SJSA1 (cell line): ENCODE data around the gene IQSEC1. TPM values are rescaled to one million over a fixed set of nuclear protein-coding genes. Genes with fewer than 3 reads are reported as not detected.

Source experiments
- DNase-seq, 2 experiments: peaks; one replicate each; pipeline ENCODE4 v3.0.0-alpha.2; 2015 to 2020; ENCODE audit warnings: low spot score in 2 of 2, low read depth in 1 of 2
- H3K27ac ChIP-seq: fragments of 250-450 bp; sonication (Bioruptor Pico); 2 replicates; pipeline ENCODE4 v1.5.1; 2020; ENCODE audit warnings: mild to moderate bottlenecking, moderate library complexity
- H3K27me3 ChIP-seq: fragments of 250-450 bp; sonication (Bioruptor Pico); replicated peaks from 2 replicates; pipeline ENCODE4 v1.5.1; 2020; ENCODE audit warnings: mild to moderate bottlenecking, moderate library complexity
- H3K36me3 ChIP-seq: fragments of 250-450 bp; sonication (Bioruptor Pico); 2 replicates; pipeline ENCODE4 v1.5.1; 2020; ENCODE audit warnings: mild to moderate bottlenecking
- H3K4me1 ChIP-seq: fragments of 250-450 bp; sonication (Bioruptor Pico); replicated peaks from 2 replicates; pipeline ENCODE4 v1.6.1; 2021; ENCODE audit warnings: mild to moderate bottlenecking
- H3K4me3 ChIP-seq: fragments of 250-450 bp; sonication (Bioruptor Pico); 2 replicates; pipeline ENCODE4 v1.5.1; 2020; ENCODE audit warnings: mild to moderate bottlenecking
- H3K9me3 ChIP-seq: fragments of 250-450 bp; sonication (Bioruptor Pico); replicated peaks from 2 replicates; pipeline ENCODE4 v1.5.1; 2020; ENCODE audit warnings: mild to moderate bottlenecking
- total RNA-seq: library from RNA; depleted of rRNA; stranded (reverse); fragments of >200 nt; shearing (Covaris generic); gene quantifications from 2 replicates; pipeline ENCODE4 v1.2.3, GENCODE V29; 2014

IQSEC1 gene
- total RNA-seq, 1 experiment from 2014 or later = 6.5 TPM

- Histone ChIP-seq H3K36me3 (no peaks in the 10 kb centered on the region), H3K4me3 (no peak overlapping the region), H3K4me1 (no peaks in the 10 kb centered on the region), H3K9me3 (no peaks in the 10 kb centered on the region), H3K27me3 (no peaks in the 10 kb centered on the region), H3K27ac (no peak overlapping the region)
- DNase-seq = no peak
Measured at GRCh38 chr3:12974334-12974733, 98.9 kb downstream of the IQSEC1 start.

DNA sequence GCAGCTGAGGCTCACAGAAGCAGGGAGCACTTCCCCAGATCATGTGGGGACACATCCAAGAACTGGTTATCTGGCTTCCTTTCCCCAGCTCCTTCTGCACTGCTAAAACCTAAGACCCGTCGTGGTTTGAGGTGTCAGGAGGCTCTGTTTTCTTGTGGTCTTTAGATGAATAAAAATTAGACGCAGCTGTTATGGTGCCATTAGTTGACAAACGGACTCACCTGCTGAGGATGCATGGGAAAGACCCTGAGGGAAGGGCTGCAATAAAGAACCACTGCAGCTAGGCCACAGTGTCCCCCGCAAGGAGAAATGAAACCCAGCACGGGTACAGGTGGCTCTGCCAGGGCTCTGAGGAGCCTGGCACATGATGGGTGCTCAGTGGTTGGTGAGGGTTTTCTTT lies 99.4 kb downstream of the IQSEC1 start:
- no peaks in the 10 kb centered on the region for H3K4me1 ChIP-seq
- H3K9me3 ChIP-seq = no peaks in the 10 kb centered on the region
- no peak overlapping the region for H3K27ac ChIP-seq
- no peak for DNase-seq
- H3K27me3 ChIP-seq = no peaks in the 10 kb centered on the region
- no peaks in the 10 kb centered on the region for H3K36me3 ChIP-seq
- H3K4me3 ChIP-seq = no peak overlapping the region

DNA sequence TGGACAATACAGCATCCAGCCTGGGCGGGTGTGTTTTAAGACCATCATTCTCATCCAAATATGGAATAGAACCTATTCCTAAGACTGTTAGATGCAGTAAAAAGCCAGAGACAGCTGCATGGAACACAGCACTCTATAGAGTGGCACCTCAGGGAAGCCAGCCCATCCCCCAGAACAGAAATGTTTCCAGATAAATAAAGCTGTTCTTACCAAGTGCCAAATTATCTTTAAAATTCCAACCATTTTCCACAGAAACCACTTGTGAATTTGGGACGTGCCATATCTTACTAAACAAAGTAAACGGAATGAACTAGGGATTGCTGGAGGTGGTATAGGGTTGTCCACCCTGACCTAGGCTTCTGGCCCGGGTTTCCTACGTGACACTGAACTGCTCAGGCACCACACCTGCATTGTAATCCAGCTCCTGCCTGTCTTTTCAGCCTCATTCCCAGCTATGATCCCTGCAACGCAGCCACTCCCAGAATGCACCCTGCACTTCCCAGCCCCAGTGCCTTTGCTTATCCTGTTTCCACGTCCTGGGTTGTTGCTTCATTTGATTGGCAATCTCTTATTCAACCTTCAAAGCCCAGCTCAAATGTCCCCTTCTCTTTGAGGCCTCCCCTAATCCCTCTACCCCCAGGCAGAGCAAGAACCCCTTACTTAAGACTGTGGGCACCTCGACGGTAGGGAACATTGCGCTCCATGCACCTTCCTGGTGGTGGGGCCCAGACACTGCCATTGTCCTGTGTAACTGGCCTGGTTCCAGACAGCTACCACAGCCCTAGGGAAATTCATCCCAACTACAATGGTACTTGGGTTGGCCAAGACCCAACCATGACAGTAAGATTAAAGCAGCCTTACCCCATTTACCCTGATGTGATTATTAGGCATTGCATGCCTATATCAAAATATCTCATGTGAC lies 100.2 kb downstream of the IQSEC1 start:
- Histone ChIP-seq H3K9me3 (no peaks in the 10 kb centered on the region), H3K27me3 (no peaks in the 10 kb centered on the region), H3K36me3 (no peaks in the 10 kb centered on the region), H3K4me1 (peaks cover 1% of the 10 kb centered on the region; the same call in 1 of the 2 replicates), H3K4me3 (no peak overlapping the region), H3K27ac (no peak overlapping the region)
- DNase-seq = no peak

DNA sequence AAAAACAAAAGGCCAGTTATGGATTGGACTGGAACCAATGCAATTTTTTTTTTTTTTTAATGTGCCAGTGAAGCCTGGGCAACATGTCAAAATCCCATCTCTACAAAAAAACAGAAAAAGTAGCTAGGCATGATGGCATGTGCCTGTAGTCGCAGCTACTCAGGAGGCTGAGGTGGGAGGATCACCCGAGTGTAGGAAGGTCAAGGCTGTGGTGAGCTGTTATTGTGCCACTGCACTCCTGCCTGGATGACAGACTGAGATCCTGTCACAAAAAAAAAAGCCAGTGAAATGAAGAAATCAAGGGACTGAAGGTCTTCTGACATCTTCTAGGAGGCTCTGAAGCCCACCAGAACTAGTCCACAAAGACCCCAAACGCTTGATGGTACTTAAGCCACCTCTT lies 101.2 kb downstream of the IQSEC1 start:
- H3K4me3 ChIP-seq = no peak overlapping the region
- H3K27ac ChIP-seq = no peak overlapping the region
- no peaks in the 10 kb centered on the region for H3K27me3 ChIP-seq
- H3K36me3 ChIP-seq = peaks cover 4% of the 10 kb centered on the region
- no peaks in the 10 kb centered on the region for H3K9me3 ChIP-seq
- no peak for DNase-seq
- peaks cover 4% of the 10 kb centered on the region; the same call in 1 of the 2 replicates for H3K4me1 ChIP-seq

GRCh38 chr3:12970684-12971083 lies 102.5 kb downstream of the IQSEC1 start:
- Histone ChIP-seq H3K27ac (no peak overlapping the region), H3K4me3 (no peak overlapping the region), H3K36me3 (peaks cover 4% of the 10 kb centered on the region), H3K27me3 (no peaks in the 10 kb centered on the region), H3K4me1 (peaks cover 4% of the 10 kb centered on the region; the same call in 1 of the 2 replicates), H3K9me3 (no peaks in the 10 kb centered on the region)
- DNase-seq = no peak

GRCh38 chr3:12969486-12969885 lies 103.7 kb downstream of the IQSEC1 start:
- H3K4me1 ChIP-seq = peaks cover 4% of the 10 kb centered on the region; the same call in 1 of the 2 replicates

DNA sequence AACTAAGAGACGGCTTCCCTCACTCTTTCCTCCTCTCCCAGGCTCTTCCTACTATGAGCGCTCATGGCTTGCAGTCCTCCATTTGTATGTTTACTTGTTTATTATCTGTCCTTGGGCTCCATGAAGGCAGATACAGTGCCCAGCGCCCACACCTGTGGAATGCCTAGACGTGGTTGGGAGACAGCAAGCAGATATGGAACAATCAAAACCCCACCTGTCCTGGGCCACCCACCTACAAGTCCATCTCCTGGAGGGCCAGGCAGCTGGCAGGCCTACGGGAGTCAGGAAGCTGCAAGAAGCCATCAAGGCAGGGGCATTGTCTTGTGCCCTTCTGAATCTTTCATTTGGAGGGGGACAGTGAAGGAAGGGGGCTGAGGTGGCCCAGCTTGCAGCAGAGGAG lies 104.7 kb downstream of the IQSEC1 start:
- Histone ChIP-seq H3K27me3 (no peaks in the 10 kb centered on the region), H3K36me3 (peaks cover 4% of the 10 kb centered on the region), H3K9me3 (no peaks in the 10 kb centered on the region), H3K27ac (no peak overlapping the region), H3K4me1 (peaks cover 4% of the 10 kb centered on the region; the same call in 1 of the 2 replicates), H3K4me3 (no peak overlapping the region)
- DNase-seq = no peak

More at GRCh38 chr3:12969486-12969885, 103.7 kb downstream of the IQSEC1 start:
- Histone ChIP-seq H3K4me3 (no peak overlapping the region), H3K27ac (no peak overlapping the region), H3K9me3 (no peaks in the 10 kb centered on the region), H3K27me3 (no peaks in the 10 kb centered on the region), H3K36me3 (peaks cover 4% of the 10 kb centered on the region)
- DNase-seq = no peak

DNA sequence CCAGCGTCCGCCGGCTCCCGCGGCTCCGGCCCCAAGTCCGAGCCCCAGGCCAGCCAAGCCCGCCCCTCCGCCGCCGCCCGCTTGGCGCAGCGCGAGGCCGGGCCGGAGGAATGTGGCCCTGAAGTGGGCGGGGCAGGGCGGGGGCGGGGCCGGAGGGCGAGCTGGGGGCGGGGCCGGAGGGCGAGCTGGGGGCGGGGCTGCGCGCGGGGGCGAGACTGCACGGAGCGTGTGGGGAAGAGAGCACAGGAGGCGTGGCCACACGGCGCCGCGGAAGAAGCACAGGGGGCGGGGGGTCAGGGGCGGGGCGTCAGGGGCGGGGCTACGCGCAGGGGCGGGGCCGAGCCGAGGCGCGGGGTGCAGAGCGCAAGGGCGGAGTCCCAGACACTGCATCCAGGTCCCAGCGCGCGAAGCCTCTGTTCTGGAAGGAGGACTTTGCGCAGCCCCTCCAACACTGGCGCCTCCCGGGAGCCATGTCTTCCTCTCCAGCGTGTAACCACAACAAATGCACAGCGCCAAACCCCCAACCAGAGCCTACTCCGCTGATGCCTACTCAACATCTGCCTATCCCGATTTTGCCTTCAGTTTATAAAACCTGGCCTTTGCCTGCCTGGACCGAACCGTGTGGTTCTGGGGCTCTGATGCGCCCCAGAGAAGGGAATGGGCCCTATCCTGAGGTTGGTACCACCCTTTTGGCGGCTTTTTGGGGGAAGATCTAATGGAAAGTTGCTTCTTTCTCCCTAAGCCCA lies 105.5 kb downstream of the IQSEC1 start:
- H3K4me3 ChIP-seq = peak overlapping the region; percentile 96
- DNase-seq = peak; percentile 45 to 86
- H3K4me1 ChIP-seq = peaks cover 4% of the 10 kb centered on the region; the same call in 1 of the 2 replicates
- H3K36me3 ChIP-seq = peaks cover 4% of the 10 kb centered on the region
- no peaks in the 10 kb centered on the region for H3K9me3 ChIP-seq
- H3K27ac ChIP-seq = peak overlapping the region; percentile 68
- no peaks in the 10 kb centered on the region for H3K27me3 ChIP-seq

DNA sequence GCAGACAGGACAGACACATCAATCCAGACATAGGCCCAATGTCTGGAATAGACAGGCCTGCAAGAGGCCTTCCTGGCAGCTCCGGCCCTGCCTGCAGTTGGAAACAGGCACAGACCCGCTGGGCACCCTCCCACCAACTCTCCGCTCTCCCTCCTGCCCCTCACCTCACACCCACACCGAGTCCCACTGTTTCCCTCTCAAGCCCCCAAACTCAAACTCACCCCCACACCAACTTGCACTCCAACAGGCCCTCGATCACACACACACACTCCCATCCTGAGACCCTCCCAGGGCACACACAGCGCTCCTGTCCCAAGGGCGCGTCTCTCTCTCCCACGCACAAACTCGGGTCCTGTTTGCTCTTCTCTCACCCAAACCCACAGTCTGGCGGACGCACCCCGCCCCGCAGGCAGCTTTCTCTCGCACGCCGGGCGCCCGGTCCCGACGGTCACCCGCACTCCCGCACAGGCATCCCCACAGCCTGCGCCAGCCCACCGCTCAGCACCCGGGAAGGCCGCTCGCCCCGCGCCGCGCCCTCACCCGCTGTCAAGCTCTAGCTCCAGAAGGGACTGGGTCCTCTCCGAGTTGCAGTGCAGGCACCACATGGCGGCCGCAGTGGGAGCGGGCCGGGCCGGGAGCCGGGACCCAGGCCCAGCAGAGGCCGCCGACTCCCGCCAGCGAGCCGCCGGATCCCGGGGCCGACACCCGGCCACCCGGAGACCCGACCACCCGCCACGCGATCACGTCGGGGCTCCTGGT lies 106.2 kb downstream of the IQSEC1 start:
- Histone ChIP-seq H3K27ac (peak overlapping the region; percentile 68), H3K4me1 (peaks cover 4% of the 10 kb centered on the region; the same call in 1 of the 2 replicates)
- peak in 1 of 2 experiments; percentile 52 for DNase-seq

DNA sequence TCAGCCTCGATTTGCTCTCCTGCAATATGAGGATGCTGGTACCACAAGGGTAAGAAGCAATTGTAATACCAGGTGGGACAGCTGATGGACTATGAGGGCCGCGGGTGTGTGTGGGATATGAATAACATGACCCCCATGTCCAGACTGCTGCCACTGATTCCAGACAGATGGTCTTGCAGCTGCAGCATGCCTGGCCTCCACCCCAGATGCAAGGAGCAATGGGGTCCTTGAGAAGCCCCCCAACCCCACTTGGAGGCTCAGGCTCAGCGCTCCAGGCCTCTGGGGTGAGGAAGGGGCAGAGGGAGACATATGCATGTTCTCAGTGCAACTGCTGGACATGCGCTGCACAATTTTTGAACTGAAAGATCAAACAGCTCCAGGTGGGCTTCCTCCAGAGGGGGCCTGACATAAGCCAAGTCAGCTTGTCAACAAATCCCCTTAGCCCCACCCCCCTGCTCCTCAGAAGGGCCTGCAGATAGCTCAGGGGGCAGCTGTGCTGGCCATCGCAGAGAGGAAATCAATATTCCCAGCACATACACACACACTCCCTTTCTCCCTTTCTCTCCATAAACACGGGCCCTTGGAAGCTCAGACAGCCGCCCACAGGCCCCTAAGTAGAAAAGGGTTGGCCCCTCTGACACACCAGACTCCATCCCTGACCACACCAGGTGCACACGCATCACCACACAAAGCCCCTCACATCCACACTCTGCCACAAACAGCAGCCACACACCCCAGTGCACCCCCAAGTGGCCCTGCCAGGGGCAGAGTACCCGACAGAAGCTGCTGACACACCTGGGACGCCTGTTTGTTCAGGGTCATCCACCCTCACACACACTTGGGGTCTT lies 107.0 kb downstream of the IQSEC1 start:
- H3K4me3 ChIP-seq = peak overlapping the region; percentile 96
- no peaks in the 10 kb centered on the region for H3K27me3 ChIP-seq
- peaks cover 4% of the 10 kb centered on the region for H3K36me3 ChIP-seq
- H3K27ac ChIP-seq = no peak overlapping the region
- H3K9me3 ChIP-seq = no peaks in the 10 kb centered on the region
- H3K4me1 ChIP-seq = peaks cover 4% of the 10 kb centered on the region; the same call in 1 of the 2 replicates
- peak in 1 of 2 experiments; percentile 11 for DNase-seq

More for the DNA sequence above, 106.2 kb downstream of the IQSEC1 start:
- H3K36me3 ChIP-seq = peaks cover 4% of the 10 kb centered on the region
- H3K9me3 ChIP-seq = no peaks in the 10 kb centered on the region
- peak overlapping the region; percentile 96 for H3K4me3 ChIP-seq
- H3K27me3 ChIP-seq = no peaks in the 10 kb centered on the region

GRCh38 chr3:12964711-12965612 lies 108.3 kb downstream of the IQSEC1 start:
- Histone ChIP-seq H3K36me3 (peaks cover 4% of the 10 kb centered on the region), H3K4me3 (no peak overlapping the region), H3K27me3 (no peaks in the 10 kb centered on the region), H3K4me1 (peaks cover 4% of the 10 kb centered on the region; the same call in 1 of the 2 replicates), H3K9me3 (no peaks in the 10 kb centered on the region), H3K27ac (no peak overlapping the region)
- DNase-seq = no peak
